DMS114 treated with DMSO at 0.1 percent for 48 hours (cell line): ENCODE results near the gene KBTBD7.
"Not testable (repeated sequence)": the region's sequence is repeated elsewhere in the genome, so short reads cannot be mapped to it uniquely, and the experiment has no call there.

Experiments
- DNase-seq: peaks from one replicate; lab custom pipeline; 2025; ENCODE audit not compliant: unreplicated experiment; lab: John Stamatoyannopoulos, UW

The KBTBD7 gene

DNA sequence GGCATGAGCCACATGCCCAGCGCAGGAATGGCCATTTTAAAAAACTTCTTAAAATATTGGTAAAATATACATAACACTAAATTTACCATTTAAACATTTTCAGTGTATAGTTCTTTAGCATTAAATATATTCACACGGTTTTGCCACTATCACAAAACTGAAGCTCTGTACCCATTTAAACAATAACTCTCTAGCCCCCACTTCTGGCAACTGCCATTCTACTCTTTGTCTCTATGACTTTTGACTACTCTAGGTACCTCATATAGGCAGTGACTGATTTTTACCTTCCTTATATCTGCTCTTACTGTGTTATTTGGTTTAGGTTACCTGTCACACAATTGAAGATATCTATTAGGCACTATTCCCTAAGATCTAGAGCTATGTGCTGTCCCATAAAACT, 2.3 kb upstream of the KBTBD7 start:
- DNase-seq, result peak; percentile 0

DNA sequence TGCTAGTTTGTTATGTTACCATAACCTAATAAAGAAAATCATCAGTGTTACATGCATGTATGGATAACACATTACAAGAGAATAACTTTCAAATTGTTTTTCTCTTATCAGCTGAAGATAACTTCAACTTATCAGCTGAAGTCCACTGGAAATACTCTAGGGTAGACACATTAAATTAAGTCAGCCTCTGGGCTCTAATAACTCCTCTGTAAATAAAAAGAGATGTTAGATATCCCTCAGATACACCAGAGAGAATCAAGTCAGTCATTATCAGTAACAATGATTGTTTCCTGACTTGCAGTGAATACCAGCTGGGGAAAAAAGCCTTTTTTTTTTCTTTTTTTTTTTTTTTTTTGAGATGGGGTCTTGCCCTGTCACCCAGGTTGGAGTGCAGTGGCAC, 1.6 kb upstream of the KBTBD7 start:
- DNase-seq, result no peak

DNA sequence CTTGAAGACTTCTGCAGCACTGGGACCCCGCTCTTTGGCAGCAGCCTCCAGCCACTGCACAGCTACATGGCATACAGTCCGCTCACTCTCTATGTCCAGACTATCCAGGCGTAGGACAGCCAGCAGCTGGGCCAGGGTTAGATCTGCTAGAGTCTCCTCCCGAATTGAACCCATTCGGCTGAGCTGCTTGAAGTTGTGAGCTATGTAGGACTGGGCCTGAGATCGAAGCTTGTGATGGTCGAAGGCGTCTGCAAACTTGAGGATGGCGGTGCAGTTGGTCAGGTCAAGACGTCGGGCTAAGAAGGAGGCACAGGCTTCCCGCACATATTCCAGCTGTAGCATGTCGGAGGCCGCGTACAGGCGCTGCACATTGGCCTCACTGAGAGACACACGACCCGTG, 900 bp downstream of the KBTBD7 start:
- no peak for DNase-seq

DNA sequence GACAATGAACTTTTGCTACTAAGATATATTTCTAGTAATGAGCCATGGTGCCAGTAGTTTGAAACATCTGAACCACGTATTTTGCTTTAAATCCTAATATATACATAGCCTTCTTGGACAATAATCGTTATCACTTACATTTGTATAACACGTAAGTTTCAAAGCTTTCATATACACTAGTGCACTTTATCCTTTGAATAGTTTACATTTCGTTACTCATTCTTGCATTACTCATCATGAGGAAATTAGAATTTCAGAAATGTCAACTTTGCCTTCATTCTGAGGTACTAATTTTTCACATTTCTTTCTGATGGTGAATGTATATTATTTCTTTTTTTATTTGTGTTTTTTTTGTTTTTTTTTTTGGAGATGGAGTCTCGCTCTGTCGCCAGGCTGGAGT, 5.8 kb downstream of the KBTBD7 start:
- no peak for DNase-seq

DNA sequence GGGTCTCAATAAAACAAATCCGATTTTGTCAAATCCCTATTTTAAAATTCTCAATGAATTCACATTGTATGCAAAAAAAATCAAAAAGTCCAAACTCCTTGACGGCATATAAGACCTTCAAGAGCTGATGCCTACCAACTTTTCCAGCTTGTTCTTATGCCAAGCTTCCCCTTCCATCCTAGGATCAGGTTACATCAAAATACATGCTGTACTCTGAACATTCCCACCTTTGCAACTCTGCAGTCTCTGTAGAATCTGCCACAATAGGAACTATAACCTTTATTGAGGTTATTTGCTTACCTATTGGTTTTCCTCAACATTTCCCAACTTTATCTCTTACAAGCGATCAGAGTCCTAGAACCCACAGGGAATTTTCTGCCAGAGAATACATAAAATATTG, 7.9 kb downstream of the KBTBD7 start:
- DNase-seq, result no peak

DNA sequence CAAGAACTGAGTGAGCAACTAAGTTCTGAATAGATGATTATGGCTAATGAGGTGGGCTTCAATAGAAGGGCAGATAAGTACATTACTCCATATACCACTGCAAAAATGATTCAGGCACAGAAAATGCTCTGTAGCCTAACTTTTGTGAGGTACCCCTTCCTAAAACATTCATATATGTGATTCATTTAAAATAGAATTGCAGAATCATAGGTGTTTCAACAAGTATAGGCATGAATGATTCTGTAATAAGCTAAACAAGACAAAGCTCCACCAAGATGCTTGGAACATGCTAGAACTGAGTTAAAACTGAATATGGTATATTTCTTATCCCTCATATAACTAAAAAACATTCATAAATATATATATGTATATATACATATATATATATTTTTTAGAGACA, 12.1 kb downstream of the KBTBD7 start:
- DNase-seq, result no peak

DNA sequence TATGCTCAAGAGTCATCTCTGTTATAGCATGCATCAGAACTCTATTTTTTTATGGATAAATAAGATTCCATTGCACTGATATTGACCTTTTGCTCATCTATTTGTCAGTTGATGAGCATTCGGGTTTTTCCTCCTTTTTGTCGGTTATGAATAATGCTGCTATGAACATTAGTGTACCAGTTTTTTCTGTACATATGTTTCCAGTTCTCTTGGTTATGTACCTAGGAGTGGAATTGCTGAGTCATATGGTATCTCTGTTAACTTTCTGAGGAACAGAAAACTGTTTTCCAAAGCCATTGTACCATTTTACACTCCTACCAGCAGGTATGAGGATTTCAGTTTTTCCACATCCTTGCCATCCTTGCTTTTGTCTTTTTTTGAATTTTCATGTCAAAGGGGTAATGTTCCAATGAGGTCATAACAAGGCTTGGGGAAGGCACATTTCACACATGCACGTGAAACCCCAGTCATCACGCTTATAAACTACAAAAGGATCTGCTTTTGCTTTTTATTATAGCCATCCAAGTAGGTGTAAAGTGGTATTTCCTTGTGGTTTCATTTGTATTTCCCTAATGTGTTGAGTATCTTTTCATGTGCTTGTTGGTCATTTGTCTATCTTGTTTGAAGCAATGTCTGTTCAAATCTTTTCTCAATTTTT, 14.6 kb downstream of the KBTBD7 start:
- no peak for DNase-seq

DNA sequence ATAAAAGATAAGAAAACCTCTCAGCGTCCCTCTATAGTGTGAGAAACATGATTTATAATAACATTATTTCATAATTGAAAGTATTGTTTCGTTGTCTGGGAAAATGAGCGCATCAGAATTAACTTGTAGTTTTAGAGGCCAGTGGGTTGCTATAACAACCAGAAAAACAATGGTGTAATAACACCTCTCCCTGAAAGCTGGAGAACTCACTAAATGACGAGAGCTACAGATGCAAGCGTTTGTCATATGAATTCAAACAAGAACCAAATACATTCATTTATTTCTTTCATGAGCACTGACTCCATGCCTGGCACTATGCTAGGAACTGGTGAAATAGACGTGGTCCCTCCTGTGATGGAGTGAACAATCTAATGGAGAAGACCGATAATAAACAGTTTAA, 16.3 kb downstream of the KBTBD7 start:
- no peak for DNase-seq

DNA sequence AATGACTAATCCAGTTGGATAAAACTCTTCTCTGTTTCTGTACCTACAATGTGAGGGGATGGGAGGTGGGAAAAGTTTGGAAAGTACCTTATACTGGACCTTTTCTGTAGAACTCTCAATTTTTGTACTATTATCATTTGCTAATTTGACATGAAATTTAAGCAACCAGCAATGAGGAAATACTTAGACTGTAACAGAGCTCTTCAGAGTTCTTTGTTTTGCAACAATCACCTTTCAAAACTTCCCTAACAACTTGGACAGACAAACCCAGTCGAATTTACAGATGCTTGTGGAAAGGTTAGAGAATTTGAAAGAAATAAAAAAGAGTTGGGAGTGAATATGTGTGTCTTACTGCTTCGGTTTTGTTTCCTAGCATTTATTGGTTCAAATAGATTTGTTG, 16.8 kb downstream of the KBTBD7 start:
- no peak for DNase-seq

DNA sequence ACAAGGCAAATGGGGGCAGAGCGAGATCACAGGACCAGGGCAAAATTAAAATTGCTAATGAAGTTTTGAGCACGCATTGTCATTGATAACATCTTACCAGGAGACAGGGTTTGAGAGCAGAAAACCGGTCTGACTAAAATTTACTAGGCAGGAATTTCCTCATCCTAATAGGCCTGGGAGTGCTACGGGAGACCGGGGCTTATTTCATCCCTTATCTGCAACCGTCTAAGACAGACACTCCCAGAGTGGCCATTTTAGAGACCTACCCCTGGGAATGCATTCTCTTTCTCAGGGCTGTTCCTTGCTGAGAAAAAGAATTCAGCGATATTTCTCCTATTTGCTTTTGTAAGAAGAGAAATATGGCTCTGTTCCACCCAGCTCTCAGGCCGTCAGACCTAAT, 18.8 kb downstream of the KBTBD7 start:
- DNase-seq, result not testable (repeated sequence)

DNA sequence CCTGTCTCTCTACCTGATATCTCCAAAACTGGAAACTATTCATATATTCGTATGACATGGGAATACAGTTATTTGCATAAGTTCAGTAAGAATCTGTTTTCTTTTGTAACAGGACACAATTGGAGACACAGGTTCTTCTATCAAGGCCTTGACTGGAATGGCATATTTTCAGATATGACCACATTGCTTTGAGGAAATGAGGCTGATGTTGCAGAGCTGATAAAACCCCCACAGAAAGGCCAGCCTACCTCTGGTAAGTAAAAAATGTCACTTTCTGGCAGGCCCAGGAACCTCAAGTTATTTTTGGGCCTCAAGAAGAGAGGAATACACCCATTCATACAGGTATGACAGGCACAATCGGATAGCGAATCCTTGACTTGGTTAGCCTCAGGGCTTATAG, 32.2 kb downstream of the KBTBD7 start:
- no peak for DNase-seq

DNA sequence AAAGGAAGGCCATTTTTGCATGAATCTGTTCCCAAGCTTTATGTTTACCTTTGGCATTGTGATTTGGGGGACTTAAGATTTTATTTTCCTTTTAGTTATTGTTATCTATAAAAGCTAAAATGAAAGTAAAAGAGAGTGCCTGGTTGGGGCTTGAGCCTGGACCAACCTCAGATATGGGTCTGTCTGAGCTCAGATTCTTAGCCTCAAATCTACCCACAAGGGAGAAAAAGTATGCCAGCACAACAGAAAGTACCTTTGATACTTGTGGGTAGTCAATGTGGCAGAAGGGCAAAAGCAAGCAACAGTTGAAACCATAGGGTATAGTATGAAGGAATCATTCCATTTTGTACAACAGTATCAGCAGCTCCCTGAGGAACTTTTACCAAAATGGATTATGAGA, 35.2 kb downstream of the KBTBD7 start:
- DNase-seq, result no peak

DNA sequence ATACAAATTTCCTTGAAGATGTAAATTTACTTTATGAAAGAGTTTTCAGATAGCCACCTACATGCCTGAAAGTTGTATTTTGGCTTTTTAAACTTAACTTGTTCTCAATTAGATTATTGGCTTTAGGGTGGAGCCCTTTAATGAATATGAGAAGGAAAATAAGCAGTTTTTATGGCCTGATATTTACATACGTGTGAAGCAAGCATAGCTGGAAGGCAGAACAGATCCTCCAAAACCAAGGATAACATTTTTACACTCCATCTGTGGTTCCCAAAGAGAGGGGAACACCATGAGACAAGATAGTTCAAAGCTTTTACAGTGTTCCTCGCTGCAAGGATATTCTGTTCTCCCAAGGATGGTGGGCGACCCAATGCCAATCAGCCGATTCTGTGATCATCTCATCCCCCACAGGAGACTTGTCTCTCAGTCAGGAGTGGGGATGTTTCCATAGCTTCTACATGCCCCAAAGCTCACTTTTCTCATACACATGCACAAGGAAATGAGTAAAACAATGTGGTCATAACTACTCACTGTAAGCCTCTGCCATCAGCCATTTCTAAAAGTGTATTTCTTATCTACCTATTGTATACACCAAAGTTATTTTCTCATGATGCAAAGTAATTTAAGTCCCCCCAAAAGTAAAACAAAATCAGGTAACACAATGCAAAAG, 37.2 kb downstream of the KBTBD7 start:
- no peak for DNase-seq

DNA sequence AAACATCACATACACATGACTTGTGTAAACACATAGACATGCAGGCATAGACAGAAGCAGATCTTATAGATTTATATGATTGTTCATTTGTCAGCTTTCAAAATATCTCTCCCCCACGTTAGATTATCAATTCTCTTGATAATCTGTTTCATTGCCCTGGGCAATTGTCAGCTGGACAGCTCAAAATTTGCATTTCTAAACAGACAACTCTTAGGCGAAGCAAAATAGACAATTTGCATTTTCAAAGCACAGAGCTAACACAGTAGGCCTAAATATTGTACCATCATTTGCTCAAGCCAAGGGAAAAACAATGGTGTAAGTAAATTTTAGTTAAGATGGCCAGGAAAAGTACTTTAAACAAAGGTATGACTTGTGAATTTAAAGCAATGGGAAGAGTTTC, 37.7 kb downstream of the KBTBD7 start:
- no peak for DNase-seq

DNA sequence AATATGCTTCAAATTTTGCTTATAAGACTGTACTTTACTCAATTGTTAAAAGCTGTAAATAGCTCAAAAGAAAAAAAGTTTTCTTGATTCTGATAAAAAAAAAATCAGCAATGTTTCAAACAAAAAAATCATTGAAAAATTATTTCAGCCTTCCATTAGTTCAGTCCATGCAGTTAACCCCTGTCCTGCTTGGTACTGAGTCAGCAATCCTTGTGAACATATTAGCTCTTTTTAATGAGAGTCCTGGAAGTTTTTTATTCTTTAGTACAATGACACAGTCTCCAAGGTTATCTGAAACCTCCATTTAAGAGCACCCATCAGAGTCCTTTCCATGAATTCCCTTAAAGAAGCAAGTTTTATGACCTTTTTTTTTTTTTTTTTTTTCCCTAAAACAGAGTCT, 40.3 kb downstream of the KBTBD7 start:
- no peak for DNase-seq

DNA sequence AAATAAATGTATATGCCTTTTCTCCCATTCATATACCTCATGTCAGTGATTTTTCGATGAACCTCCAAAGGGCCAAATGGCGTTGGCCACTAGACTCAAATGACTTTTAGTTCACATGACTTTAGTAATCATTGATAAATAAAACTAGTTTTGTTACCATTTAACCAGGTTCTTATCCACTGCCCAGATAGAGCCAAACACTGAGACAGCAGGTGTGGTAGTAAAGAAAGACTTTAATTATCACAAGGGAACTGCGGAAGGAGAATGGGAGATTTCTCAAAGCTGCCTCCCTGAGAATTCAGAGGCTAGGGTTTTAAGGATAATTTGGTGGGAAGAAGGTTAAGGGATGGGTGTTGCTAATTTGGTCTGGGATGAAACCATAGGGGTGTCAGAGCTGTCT, 42.4 kb downstream of the KBTBD7 start:
- no peak for DNase-seq

DNA sequence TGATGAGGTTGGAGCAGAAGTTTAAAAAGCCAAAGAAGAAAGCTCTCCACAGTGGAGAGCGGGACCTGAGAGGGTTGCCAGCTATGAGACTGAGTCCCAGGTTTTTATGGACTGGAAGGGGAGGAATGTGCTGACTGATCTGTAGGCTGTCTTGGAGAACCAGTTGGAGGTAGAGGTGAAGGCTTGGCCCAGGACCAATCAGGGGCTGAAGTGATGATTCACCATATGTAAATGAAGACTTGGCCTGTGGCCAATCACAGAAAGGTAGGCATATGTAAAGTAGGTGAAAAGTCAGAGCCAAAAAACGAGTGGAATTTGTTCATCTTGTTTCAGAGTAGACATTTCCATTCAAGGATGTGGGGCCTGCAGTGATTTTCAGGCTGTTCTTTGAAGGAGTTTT, 44.3 kb downstream of the KBTBD7 start:
- no peak for DNase-seq

DNA sequence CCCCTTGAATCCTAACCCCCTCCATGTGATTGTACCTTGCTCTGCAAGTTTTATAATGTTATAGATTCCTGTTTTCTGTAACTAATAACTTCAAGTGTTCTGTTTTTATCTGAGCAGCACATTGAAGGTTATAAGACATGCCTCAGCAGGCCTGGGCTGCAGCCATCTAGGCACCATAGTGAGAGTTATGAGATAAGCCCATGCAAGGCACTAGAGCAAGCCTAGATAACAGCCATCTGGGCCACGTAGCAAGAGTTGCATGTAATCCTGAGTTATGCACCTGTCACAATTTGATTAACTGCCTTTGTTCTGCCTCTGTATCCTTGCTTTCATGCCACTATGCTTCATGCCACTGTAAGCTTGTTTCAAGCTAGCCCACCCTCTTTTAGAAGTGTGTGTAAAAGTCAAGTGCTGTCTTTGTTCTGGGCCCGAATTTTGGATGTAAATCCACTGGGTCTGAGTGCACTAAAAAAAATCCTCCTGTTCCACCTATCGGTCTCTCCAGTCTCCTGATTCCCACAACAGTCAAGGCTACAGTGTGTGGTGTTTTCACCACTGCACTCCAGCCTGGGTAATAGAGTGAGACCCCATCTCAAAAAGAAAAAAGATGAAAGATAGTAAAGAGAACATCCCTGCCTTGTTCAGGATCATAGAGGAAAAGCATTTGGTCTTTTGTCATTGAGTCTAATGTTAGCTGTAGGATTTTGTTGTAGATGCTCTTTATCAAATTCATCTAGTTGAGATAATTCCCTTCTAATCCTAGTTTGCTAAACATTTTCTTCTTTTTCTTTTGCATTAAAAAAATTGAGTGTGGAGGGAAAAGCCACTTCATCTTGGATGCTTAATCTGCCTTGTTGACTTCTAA, 45.7 kb downstream of the KBTBD7 start:
- DNase-seq, result no peak

DNA sequence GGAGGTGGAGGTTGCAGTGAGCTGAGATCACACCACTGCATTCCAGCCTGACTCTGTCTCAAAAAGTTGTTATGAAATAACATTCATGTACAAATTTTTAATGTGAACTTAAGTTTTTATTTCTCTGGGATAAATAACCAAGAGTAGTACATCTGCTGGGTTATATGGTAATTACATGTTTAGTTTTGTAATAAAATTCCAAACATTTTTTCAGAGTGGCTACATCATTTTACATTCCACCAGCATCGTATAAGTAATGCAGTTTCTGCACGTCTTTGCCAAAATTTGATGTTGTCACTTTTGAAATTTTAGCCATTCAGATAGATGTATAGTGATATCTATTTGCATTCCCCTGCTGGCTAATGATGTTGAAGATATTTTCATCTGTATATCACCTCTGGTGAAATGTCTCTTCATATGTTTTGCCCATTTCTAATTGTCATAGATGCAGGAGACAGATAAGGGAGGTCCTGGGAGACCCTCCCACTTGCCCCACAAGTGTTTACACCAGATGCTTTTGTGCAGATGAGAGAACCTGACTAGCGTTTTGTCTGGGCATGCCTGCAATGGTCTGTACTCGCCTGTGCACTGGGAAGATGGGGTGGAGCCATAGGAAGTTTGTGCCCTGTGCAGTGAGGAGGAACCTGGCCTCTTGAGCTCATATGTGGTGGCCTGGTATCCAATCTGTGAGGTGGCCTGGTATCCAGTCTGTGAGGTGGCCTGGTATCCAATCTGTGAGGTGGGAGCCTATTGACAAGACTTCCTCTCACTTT, 49.0 kb downstream of the KBTBD7 start:
- DNase-seq, result no peak

DNA sequence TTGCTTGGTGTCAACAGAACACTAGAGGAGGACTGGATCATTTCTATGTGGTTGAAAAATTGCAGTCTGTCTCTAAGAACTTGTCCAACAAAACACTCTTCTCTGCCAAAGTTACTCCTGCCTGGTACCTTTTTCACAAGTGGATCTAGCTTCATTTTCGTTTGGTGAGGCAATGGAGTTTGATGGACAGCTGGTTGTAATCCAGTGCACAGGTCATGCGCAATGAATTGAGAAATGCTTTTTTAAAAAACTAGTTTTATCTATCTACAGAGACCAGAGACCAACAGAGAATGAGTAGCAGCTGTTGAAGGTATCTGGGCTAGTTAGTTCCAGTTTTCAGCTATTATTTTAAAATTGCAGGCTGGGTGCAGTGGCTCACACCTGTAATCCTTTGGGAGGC, 49.8 kb downstream of the KBTBD7 start:
- DNase-seq, result no peak
